NCI-H1930 (cell line): Measurements from ENCODE around the gene PPP2R3C.
"Not testable (repeated sequence)": the region's sequence is repeated elsewhere in the genome, so short reads cannot be mapped to it uniquely, and the experiment has no call there.

Experiments
- DNase-seq, 2 experiments: peaks; one replicate each; lab custom pipeline; 2025; lab: John Stamatoyannopoulos, UW

PPP2R3C gene

DNA sequence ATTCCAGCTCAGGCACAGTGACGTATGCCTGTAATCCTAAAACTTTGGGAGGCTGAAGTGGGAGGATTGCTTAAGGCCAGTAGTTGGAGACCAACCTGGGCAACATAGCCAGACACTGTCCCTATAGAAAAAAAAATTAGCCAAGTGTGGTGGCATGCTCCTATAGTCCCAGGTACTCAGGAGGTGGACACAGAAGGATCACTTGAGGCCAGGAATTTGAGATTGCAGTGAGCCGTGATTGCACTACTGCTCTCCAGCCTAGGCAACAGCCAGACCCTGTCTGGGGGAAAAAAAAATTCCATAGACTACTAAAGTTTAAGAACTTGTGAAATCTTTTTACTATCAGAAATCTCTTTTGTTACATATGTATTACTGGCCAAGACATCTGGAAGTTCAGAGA, 69.2 kb downstream of the PPP2R3C start:
- no peak for DNase-seq

DNA sequence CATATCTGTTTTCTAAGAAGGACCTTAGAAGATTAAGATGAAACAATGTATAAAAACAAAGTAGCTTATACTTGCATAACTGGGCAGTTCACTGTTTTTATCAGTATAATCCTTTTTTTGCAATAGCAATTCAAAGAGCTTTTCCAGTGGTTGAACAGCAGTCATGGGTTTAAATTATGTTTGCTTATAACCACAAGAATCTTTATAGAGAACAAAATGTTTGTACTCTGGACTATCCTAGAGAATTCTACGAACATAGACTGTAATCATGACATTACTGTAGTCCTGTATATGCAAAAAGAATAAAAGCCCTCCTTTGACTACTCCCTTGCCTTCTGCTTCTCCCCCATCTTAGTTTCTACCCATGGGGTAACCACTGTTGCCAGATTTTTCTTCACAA, 70.0 kb downstream of the PPP2R3C start:
- DNase-seq, result no peak

DNA sequence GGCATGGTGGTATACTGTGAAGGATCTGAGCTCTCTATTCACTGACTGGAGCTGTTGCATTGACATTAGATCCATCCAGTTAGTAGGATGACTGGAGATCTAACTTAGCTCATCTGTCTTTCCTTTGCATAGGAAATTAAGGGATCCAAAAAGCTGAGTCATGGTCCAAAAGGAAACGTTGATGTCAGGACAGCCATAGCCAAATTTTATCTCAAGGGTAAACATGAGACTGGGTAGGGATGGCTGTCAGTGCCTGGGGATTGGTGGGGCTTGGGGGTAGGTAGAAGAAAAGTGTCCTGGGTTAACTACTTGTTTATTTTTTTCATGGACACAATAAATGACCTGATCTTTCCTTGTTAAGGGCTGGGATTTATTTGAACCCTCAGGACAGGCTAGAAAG, 71.1 kb downstream of the PPP2R3C start:
- no peak for DNase-seq

GRCh38 chr14:35047976-35048513, 73.7 kb downstream of the PPP2R3C start:
- DNase-seq, result no peak

- peak in 1 of 2 experiments; percentile 13 for DNase-seq
Observed at GRCh38 chr14:35046751-35047536, 74.8 kb downstream of the PPP2R3C start.

GRCh38 chr14:35046048-35046750, 75.6 kb downstream of the PPP2R3C start, which contains the start of gene FAM177A1:
Gene FAM177A1, plus strand, starts transcription at chr14:35046272. Its CDS starts 192 bp downstream, at chr14:35046464.
- DNase-seq, result peak; percentile 93 to 95

- DNase-seq, result no peak
Observed at GRCh38 chr14:35045798-35046047, 76.1 kb downstream of the PPP2R3C start.

GRCh38 chr14:35044939-35045797, 76.6 kb downstream of the PPP2R3C start:
- DNase-seq, result no peak

DNA sequence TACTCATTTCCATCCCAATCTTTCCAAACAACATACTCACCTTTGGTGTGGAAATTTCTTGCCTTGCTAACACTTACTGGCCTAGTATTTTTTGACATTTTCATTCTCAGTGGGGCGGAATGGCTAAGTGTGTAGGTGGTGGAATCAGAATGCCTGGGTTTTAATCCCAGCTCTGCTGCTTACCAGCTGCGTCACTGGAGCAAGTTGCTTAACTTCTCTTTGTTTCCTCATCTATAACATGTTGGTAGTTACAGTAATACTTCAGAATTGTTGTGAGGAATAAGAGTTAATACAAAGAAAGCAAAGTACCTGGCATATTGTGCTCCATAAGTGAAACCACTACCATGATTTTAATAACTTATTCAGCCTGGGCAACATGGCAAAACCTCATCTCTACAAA, 78.7 kb downstream of the PPP2R3C start:
- no peak for DNase-seq

- no peak for DNase-seq
Observed at GRCh38 chr14:35042632-35043031, 79.2 kb downstream of the PPP2R3C start.

DNA sequence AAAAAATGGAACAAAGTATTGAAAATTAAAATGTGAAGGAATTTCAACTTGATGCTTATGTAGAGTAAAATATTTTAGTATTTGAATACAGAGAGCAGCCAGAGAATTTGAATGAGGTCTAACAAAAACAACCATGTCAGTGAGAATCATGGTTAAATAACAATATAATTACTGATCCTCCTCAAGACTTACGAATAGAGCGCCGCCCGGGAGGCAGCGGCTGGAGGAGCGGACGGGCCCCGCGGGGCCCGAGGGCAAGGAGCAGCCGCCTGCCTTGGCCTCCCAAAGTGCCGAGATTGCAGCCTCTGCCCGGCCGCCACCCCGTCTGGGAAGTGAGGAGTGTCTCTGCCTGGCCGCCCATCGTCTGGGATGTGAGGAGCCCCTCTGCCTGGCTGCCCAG, 83.5 kb downstream of the PPP2R3C start:
- not testable (repeated sequence) for DNase-seq
